ENCODE measurements around the gene ARMC7. TPM values are rescaled to one million over a fixed set of nuclear protein-coding genes. Genes with fewer than 3 reads are reported as not detected.

The ARMC7 gene
- total and polyA plus RNA-seq, 2 of the 13 experiments (the other 11 are each of a cell fraction or from before 2014, with no cell fraction given) = 3.9 to 4.2 TPM

DNA sequence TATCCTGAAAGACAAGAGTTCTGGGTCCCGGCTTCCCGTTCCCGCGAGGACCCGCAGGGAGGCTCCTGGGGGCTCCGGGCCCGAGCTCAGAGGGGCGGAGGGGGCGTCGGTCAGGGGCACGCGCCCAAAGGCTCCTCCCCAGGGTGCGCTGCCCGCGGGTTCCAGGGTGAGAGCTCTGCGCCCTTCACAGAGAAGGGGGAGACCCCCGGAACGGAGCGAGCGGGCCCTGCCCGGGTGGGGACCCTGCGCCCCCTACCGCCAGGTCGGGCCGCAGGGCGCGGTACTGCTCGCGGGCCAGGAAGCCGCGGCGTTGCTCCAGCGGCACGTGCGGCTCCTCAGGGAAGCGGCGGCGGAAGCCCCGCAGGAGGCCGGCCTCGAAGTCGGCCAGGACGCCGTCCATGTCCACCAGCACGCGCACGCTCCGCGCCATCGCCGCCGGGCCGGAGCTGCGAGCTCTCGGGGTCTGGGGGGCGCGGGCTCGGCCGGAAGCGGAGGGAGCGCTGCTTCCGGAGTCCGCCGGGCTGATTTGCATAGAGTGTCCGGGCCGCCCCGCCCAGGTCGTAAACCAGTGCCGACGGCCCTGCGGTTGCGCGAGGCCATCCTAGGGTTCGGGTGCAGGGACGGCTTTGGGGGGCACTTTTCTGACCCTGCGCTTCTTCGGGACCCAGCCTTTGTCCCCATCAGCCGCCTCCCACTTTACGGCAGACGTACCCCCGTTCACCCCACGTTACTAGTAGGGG is 21.7 kb downstream of the ARMC7 start, which contains the start of gene NT5C (continued):
- peak; percentile 77; the same call in 1 of the 2 replicates for TF ChIP-seq CSRNP1 (CRISPR knock-in tag; IDR thresholded peaks at IDR 0.05)
- no peak for TF ChIP-seq ZFP36L1 (CRISPR knock-in tag; IDR thresholded peaks at IDR 0.05)
- TF ChIP-seq SNAI1 (CRISPR knock-in tag; IDR thresholded peaks at IDR 0.05; ENCODE audit: borderline replicate concordance) = peak; percentile 60; the same call in 1 of the 2 replicates
- no peak for TF ChIP-seq ZNF598 (CRISPR knock-in tag; IDR thresholded peaks at IDR 0.05; ENCODE audit: borderline replicate concordance)
- 0 out of 2 replicates have a peak, but pooled peaks have one; percentile 18 for TF ChIP-seq ZNF180 (CRISPR knock-in tag; IDR thresholded peaks at IDR 0.05; ENCODE audit: borderline replicate concordance, low read depth)
- TF ChIP-seq ETV5 (CRISPR knock-in tag; IDR thresholded peaks at IDR 0.05; ENCODE audit: borderline replicate concordance) = peak; percentile 97
- peak; percentile 81 for TF ChIP-seq ZGPAT (CRISPR knock-in tag; IDR thresholded peaks at IDR 0.05)
- TF ChIP-seq ZMYM3 (CRISPR knock-in tag; IDR thresholded peaks at IDR 0.05) = no peak
- no peak; the same call in 1 of the 2 replicates for TF ChIP-seq FOXM1 (CRISPR knock-in tag; IDR thresholded peaks at IDR 0.05)
- TF ChIP-seq, protein P1, sequence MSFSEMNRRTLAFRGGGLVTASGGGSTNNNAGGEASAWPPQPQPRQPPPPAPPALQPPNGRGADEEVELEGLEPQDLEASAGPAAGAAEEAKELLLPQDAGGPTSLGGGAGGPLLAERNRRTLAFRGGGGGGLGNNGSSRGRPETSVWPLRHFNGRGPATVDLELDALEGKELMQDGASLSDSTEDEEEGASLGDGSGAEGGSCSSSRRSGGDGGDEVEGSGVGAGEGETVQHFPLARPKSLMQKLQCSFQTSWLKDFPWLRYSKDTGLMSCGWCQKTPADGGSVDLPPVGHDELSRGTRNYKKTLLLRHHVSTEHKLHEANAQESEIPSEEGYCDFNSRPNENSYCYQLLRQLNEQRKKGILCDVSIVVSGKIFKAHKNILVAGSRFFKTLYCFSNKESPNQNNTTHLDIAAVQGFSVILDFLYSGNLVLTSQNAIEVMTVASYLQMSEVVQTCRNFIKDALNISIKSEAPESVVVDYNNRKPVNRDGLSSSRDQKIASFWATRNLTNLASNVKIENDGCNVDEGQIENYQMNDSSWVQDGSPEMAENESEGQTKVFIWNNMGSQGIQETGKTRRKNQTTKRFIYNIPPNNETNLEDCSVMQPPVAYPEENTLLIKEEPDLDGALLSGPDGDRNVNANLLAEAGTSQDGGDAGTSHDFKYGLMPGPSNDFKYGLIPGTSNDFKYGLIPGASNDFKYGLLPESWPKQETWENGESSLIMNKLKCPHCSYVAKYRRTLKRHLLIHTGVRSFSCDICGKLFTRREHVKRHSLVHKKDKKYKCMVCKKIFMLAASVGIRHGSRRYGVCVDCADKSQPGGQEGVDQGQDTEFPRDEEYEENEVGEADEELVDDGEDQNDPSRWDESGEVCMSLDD (CRISPR knock-in tag; IDR thresholded peaks at IDR 0.05; ENCODE audit: borderline replicate concordance) = peak; percentile 52; the same call in 1 of the 2 replicates
- peak; percentile 97; the same call in 1 of the 2 replicates for TF ChIP-seq ZIK1 (CRISPR knock-in tag; IDR thresholded peaks at IDR 0.05; ENCODE audit: borderline replicate concordance, low read depth)
- TF ChIP-seq HMGXB3 (CRISPR knock-in tag; IDR thresholded peaks at IDR 0.05; ENCODE audit: borderline replicate concordance) = no peak
- TF ChIP-seq ZFYVE20 (CRISPR knock-in tag; IDR thresholded peaks at IDR 0.05; ENCODE audit: borderline replicate concordance, low read depth) = peak; percentile 95; the same call in 1 of the 2 replicates
- TF ChIP-seq, protein P2, sequence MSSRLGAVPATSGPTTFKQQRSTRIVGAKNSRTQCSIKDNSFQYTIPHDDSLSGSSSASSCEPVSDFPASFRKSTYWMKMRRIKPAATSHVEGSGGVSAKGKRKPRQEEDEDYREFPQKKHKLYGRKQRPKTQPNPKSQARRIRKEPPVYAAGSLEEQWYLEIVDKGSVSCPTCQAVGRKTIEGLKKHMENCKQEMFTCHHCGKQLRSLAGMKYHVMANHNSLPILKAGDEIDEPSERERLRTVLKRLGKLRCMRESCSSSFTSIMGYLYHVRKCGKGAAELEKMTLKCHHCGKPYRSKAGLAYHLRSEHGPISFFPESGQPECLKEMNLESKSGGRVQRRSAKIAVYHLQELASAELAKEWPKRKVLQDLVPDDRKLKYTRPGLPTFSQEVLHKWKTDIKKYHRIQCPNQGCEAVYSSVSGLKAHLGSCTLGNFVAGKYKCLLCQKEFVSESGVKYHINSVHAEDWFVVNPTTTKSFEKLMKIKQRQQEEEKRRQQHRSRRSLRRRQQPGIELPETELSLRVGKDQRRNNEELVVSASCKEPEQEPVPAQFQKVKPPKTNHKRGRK (CRISPR knock-in tag; IDR thresholded peaks at IDR 0.05) = no peak
